HG03097 (cell line): ENCODE data around the gene TGFB1.
"Not testable (repeated sequence)": the region's sequence is repeated elsewhere in the genome, so short reads cannot be mapped to it uniquely, and the experiment has no call there.

Source experiments
- ATAC-seq: cut with Tn5 transposase; IDR thresholded peaks from one replicate; pipeline ENCODE4 v1.9.1; 2021; ENCODE audit not compliant: unreplicated experiment, low FRiP score

TGFB1 gene

GRCh38 chr19:41371119-41371518 is 17.4 kb upstream of the TGFB1 start:
- not testable (repeated sequence) for ATAC-seq

- no peak for ATAC-seq
Observed at GRCh38 chr19:41369769-41370168, 16.0 kb upstream of the TGFB1 start.

- no peak for ATAC-seq
Observed at GRCh38 chr19:41367848-41368301, 14.2 kb upstream of the TGFB1 start.

GRCh38 chr19:41366089-41366488 is 12.4 kb upstream of the TGFB1 start:
- ATAC-seq: no peak

- no peak for ATAC-seq
Observed at GRCh38 chr19:41364524-41365391, 11.0 kb upstream of the TGFB1 start.

GRCh38 chr19:41363753-41364523 is 10.2 kb upstream of the TGFB1 start, which contains the start of gene B9D2:
B9D2 (minus strand) TSS chr19:41364149; CDS start chr19:41363519, 630 bp downstream.
- ATAC-seq: peak; percentile 81

GRCh38 chr19:41363371-41363752 is 9.6 kb upstream of the TGFB1 start:
- ATAC-seq: peak; percentile 3

- ATAC-seq: no peak
Observed at GRCh38 chr19:41362143-41362847, 8.6 kb upstream of the TGFB1 start.

- ATAC-seq: no peak
Observed at GRCh38 chr19:41359741-41360140, 6.0 kb upstream of the TGFB1 start.

GRCh38 chr19:41357746-41358145 is 4.0 kb upstream of the TGFB1 start:
- no peak for ATAC-seq

- no peak for ATAC-seq
Observed at GRCh38 chr19:41356984-41357739, 3.4 kb upstream of the TGFB1 start.

- ATAC-seq: no peak
Observed at GRCh38 chr19:41355802-41356201, 2.1 kb upstream of the TGFB1 start.

GRCh38 chr19:41355035-41355434 is 1.3 kb upstream of the TGFB1 start:
- ATAC-seq: no peak

GRCh38 chr19:41354343-41354953 is 726 bp upstream of the TGFB1 start:
- ATAC-seq: no peak

- ATAC-seq: no peak
Observed at GRCh38 chr19:41352609-41353465, 885 bp downstream of the TGFB1 start.

GRCh38 chr19:41352279-41352608 is 1.5 kb downstream of the TGFB1 start:
- ATAC-seq: no peak

- ATAC-seq: peak; percentile 23
Observed at GRCh38 chr19:41351339-41352245, 2.1 kb downstream of the TGFB1 start.

- no peak for ATAC-seq
Observed at GRCh38 chr19:41350735-41351338, 2.9 kb downstream of the TGFB1 start.
